SK-N-SH (cell line): ENCODE data around the gene FRS3.

Experiments used
- FOXM1 ChIP-seq: IDR thresholded peaks from 2 replicates; pipeline ENCODE4 v1.4.0; 2012; ENCODE audit warnings: low read depth, mild to moderate bottlenecking
- MXI1 ChIP-seq: IDR thresholded peaks from 2 replicates; pipeline ENCODE4 v1.6.1; 2012; ENCODE audit warnings: mild to moderate bottlenecking, low read depth, low read length, improper control_type of control experiment
- POLR2AphosphoS5 ChIP-seq: IDR thresholded peaks from 2 replicates; pipeline ENCODE4 v1.6.1; 2012; ENCODE audit warnings: low read depth, low read length
- TF ChIP-seq, protein P1 (sequence below): IDR thresholded peaks from 2 replicates; pipeline ENCODE4 v1.6.1; 2012; ENCODE audit warnings: mild to moderate bottlenecking, low read depth, low read length, moderate library complexity
- TF ChIP-seq, protein P2 (sequence below): fragments of 200-600 bp; sonication (generic); IDR thresholded peaks from 2 replicates; pipeline ENCODE4 v1.6.1; 2017; ENCODE audit warnings: antibody characterized with exemption, mild to moderate bottlenecking, moderate library complexity

DNA sequence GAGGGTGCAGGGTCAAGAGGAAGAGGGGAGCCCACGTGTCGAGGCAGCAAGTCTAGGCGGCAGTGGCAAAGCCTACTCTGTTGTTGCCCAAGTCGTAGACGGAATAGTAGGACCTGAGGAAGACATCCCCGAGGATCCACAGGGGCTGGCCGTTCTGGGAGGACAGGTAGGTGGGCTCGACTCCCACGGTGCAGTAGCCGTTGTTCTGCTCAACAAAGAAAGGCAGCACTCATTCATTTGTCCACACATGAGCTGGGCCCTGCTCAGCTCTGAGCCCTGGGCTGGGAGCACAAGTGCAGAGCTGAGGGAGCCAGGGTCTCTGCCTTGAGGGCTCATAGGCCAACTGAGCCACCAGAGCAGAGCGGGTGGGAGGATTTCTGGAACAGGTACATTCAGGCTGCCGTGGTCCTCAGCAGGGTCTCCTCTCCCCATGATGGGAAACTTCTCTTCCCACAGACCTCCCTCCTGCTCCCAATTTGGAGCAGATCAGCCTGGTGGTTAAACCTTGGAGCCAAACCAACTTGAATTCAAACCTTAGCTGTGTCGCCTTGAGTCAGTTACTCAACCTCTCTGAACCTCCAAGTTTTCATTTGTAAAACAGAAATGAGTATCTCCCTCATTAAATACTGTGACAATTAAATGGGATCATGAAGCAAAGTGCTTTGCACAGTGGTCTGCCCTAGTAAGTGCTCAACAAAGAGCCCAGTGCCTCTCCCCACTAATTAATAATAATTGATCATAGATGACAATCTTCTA lies 42.7 kb downstream of the FRS3 start:
- TF ChIP-seq FOXM1 (no peak), MXI1 (no peak), POLR2AphosphoS5 (no peak)
- TF ChIP-seq, protein P1, sequence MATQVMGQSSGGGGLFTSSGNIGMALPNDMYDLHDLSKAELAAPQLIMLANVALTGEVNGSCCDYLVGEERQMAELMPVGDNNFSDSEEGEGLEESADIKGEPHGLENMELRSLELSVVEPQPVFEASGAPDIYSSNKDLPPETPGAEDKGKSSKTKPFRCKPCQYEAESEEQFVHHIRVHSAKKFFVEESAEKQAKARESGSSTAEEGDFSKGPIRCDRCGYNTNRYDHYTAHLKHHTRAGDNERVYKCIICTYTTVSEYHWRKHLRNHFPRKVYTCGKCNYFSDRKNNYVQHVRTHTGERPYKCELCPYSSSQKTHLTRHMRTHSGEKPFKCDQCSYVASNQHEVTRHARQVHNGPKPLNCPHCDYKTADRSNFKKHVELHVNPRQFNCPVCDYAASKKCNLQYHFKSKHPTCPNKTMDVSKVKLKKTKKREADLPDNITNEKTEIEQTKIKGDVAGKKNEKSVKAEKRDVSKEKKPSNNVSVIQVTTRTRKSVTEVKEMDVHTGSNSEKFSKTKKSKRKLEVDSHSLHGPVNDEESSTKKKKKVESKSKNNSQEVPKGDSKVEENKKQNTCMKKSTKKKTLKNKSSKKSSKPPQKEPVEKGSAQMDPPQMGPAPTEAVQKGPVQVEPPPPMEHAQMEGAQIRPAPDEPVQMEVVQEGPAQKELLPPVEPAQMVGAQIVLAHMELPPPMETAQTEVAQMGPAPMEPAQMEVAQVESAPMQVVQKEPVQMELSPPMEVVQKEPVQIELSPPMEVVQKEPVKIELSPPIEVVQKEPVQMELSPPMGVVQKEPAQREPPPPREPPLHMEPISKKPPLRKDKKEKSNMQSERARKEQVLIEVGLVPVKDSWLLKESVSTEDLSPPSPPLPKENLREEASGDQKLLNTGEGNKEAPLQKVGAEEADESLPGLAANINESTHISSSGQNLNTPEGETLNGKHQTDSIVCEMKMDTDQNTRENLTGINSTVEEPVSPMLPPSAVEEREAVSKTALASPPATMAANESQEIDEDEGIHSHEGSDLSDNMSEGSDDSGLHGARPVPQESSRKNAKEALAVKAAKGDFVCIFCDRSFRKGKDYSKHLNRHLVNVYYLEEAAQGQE, result no peak
- TF ChIP-seq, protein P2, sequence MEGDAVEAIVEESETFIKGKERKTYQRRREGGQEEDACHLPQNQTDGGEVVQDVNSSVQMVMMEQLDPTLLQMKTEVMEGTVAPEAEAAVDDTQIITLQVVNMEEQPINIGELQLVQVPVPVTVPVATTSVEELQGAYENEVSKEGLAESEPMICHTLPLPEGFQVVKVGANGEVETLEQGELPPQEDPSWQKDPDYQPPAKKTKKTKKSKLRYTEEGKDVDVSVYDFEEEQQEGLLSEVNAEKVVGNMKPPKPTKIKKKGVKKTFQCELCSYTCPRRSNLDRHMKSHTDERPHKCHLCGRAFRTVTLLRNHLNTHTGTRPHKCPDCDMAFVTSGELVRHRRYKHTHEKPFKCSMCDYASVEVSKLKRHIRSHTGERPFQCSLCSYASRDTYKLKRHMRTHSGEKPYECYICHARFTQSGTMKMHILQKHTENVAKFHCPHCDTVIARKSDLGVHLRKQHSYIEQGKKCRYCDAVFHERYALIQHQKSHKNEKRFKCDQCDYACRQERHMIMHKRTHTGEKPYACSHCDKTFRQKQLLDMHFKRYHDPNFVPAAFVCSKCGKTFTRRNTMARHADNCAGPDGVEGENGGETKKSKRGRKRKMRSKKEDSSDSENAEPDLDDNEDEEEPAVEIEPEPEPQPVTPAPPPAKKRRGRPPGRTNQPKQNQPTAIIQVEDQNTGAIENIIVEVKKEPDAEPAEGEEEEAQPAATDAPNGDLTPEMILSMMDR, result no peak
